ENCODE measurements around the gene PRDM15.

PRDM15 gene

GRCh38 chr21:41845310-41846032 lies 33.7 kb downstream of the PRDM15 start:
- DNase-seq (ENCODE audit: low read depth in 2 of 3, low spot score in 1 of 3) = no peak

DNA sequence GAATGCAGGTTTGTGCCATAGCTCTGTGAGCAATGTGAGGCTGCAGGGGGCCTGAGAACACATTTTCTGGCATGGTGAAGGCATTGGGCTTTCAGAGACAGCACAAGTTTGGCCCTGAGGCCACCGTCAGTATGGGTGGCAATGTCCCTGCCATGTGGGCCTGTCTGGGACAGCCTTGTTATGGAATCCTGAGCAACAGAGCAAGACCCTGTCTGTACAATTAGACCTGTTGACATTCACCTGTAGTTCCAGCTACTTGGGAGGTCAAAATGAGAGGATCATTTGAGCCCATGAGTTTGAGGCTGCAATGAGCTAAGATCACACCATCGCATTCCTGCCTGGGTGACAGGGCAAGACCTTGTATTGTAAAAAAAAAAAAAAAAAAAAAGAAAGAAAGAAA lies 35.6 kb downstream of the PRDM15 start:
- no peak for DNase-seq (ENCODE audit: low read depth in 2 of 3, low spot score in 1 of 3)

GRCh38 chr21:41840880-41841279 lies 38.3 kb downstream of the PRDM15 start:
- no peak for DNase-seq (ENCODE audit: low read depth in 2 of 3, low spot score in 1 of 3)

DNA sequence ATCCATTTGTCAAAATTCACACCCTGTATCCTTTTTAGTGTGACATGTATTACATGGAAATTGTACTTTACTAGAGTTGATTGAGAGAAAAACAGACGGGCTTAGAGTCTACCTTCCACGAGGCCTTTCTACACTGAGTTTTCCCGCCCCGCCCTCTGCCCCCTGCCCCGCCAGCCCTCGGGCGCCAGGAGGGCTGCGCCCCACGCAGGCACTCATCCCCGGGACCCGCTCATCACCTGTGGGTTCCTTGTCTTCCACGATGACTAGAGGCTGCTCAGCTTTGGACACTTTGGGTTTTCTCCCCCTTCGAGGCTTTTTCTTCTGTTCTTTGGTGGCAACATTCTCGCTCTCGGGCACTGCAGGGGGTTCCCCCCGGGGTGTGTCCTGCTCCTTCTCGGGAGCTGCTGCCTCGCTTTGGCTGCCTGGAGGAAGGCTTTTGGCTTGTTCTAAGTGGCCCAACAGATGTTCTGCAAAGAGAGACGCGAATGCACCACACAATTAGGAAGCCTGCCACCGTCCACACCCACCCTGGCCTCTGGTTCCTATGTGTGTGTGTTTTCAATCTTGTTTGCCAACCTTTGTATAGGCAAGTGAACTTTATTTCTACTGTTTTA lies 39.6 kb downstream of the PRDM15 start:
- DNase-seq (ENCODE audit: low read depth in 2 of 3, low spot score in 1 of 3) = no peak

GRCh38 chr21:41837756-41838297 lies 41.3 kb downstream of the PRDM15 start:
- DNase-seq (ENCODE audit: low read depth in 2 of 3, low spot score in 1 of 3) = no peak

- DNase-seq (ENCODE audit: low read depth in 2 of 3, low spot score in 1 of 3) = no peak
These were observed 42.8 kb downstream of the PRDM15 start for GRCh38 chr21:41836166-41837015.

DNA sequence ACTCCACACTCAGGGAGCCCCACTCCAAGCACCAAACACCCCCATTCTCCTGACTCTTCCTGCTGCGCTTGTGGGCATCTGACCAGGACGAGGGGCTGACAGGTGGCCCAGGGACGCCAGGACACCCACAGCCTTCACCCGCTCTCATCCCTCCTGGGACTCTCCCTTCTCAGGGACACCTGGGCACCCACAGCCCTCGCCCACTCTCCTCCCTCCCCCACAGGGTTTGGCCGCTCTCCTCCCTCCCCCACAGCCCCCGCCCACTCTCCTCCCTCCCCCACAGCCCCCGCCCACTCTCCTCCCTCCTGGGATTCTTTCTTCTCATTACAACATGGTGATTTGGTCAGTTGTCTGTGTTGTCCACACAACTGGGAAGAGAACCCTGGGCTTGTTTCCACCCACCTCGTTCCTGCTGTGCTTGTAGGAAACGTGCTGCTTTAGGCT lies 43.4 kb downstream of the PRDM15 start:
- DNase-seq (ENCODE audit: low read depth in 2 of 3, low spot score in 1 of 3) = no peak

DNA sequence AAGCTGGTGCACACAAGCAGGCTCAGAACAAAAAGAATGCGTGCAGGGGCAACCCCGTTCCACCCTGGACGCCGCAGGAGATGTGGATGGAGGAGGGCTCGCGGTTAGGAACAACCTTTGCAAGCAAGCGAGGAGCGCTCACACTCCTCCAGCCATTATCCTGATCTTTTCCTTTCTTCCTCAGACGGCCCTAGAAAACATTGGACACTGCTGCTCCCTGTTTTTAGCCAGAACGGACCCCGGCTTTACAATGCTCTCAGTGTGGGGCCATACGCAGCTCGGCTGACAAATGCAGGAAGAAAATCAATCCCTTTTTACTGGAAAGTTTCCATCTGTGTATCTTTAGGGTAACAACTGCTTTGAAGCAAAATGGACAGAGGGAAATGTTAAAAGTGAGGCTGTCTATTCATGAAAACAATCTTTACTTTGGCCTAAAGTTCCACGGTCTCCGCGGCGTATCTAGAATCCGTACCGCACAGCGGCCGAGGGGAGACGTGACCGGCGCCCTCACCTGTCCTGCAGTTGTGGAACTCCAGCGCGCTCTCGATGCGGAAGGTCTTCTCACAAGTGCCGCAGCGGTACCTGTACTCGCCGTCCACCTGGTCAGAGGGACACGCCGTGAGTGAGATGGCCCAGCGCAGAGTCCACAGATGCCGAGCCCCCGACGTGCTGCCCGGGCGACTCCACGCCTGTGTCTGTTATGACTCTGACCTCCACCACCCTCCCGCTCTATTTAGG lies 44.0 kb downstream of the PRDM15 start:
- DNase-seq (ENCODE audit: low read depth in 2 of 3, low spot score in 1 of 3) = no peak

- DNase-seq (ENCODE audit: low read depth in 2 of 3, low spot score in 1 of 3) = no peak
These were observed 44.8 kb downstream of the PRDM15 start for GRCh38 chr21:41834252-41834925.

DNA sequence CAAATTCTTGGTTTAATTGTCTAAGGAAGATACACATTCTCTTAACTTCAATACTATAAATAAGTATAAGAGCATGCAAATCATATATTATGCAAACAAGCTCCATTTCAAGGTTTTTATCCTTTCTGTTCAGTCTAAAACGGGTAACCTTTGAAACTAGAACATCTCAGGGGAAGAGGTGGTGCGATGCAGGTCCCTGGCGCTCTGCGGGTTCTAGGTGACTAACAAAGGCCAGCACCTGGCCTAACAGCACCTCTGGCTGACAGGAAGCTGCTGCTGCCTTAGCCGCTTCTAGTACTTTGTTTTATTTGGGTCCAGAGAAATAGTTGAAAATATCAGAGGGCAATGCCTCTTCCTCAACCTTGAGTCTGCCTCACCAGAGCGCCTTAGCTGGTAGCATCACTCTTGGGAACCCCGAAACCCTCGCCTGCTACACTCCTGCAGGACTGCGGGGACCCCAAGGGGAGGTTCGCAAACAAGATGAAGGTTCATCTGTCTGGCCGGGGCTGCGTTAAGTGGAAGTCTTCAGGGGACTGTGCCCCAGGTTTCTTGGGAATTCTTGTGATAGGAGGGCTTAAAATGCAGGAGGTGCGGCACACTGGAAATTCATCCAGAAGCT lies 45.5 kb downstream of the PRDM15 start:
- DNase-seq (ENCODE audit: low read depth in 2 of 3, low spot score in 1 of 3) = no peak

DNA sequence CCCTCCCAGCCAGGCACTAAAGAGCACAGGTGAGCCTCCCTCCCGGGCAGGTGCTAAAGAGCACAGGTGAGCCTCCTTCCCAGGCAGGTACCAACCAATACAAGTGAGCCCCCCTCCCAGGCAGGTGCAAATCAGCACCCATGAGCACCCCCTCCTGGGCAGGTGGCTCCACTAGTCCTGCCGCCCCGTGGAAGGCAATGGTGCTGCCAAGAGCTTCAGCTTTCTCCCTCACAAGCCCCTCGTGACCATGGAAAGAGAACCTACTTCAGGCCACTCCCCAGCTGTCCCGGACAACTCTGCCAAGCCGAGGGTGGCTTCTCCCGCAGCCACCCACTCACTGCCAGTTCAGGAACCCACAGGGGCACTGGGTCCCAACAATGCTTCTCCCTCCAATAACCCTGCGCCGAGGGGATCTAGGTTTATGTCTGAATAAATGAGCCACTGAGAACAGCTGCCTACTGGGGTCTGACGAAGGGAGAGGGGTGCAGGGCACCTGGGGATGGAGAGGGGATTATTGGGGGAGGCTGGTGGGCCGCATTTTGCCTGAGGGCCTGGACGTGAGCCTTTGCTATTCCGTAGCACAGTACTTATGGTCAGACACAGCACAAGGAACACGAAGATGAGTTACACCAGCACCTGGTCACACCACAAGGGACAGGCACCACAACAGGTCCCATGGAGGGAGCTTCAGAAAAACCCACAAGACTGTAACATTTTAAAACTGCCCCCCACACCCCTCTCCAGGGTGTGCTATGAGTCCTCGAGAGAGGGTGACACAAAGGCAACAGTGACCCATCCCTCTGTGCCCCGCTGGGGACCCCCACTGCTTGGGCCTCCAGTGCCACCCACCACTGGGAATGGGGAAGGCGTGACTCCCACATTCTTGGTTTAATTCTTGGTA lies 46.3 kb downstream of the PRDM15 start:
- no peak for DNase-seq (ENCODE audit: low read depth in 2 of 3, low spot score in 1 of 3)

DNA sequence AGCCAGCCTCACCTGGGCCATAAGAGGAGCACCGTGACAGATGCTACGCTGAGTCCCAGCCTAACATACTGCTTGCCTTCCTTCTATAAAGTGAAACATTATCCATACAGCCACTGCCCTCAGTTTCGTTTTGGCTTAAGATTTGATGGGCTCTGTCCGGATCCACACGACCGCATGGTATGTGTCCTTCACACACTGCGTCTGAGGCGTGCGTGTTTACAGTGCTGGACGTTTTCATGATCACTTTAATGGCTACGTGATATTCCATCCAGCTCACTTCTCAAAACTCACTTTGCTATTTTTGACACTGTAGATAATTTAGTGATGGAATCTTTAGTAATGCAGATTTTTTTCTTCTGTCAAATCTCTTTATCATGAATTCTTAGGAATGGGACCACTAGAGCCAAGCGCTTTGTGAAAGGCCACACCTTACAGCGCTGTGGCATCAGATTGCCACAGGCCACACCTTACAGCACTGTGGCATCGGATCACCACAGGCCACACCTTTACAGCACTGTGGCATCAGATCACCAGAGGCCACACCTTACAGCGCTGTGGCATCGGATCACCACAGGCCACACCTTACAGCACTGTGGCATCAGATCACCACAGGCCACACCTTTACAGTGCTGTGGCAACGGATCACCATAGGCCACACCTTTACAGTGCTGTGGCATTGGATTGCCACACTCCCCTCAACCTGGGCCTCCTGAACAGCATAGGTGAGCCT lies 47.1 kb downstream of the PRDM15 start:
- no peak for DNase-seq (ENCODE audit: low read depth in 2 of 3, low spot score in 1 of 3)

DNA sequence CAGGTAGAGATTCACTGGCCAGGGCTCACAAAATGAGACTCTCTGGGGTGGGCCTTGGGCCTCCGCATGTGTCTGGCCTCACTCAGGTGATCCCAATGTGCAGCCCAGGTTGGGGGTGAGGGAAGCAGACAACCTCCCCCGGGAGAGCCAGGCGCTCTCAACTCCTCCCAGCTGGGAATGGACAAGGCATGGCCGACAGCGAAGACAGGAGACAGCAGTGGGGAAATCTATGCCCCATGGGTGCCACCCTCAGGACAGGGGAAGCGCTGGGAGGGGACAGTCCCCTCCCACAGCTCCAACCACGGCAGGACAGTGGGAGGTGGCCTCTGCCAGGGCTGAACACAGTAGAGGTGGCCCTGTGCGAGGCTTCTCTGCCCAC lies 47.7 kb downstream of the PRDM15 start:
- DNase-seq (ENCODE audit: low read depth in 2 of 3, low spot score in 1 of 3) = no peak

DNA sequence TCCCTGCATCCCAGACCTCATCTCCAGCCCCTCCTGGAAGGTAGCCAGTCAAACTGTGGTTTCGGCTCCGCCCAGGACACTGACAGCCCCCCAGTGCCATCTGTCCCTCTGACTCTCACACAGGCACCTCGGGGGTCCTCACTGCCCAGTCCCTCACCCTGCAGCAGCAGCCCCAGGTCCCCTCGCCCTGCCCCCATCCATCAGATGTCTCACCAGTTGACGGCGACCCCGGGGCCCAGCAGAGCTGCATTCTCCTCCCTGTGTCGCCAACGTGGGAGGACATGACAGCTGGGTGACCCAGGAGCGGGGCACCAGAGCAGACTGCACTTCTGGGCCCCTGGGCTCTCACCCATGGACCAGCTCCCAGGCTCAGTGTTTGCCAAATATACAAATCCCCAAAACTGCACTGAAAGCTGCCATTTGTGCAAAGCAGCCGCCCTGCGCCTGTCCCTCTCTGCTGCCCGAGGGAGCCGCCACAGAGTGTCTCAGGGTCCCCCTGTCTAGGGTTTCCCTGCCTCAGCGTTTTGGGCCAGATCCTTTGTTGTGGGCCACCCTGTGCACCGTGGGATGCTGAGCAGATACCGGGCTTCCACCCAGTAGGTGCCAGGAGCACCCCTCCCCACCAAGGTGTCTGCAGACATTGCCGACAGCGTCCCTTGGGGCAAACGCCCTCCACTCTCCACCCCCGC lies 48.2 kb downstream of the PRDM15 start:
- no peak for DNase-seq (ENCODE audit: low read depth in 2 of 3, low spot score in 1 of 3)

DNA sequence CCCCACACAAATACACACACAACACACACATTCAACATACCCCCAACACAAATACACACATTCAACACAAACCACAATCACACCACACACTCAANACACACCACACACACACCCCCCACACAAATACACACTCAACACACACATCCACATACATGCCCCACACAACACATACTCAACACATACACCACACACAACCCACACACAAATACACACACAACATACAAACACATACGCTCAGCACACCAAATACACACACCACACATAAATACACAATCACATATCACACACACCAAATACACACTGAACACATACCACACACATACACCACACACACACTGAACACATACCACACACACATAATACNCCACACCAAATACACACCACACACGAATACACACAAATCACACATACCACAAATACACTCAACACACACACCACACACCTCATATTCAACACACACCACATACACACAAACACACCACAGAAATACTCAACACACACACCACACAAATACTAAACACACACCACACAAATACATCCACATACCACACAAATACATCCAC lies 48.9 kb downstream of the PRDM15 start:
- DNase-seq (ENCODE audit: low read depth in 2 of 3, low spot score in 1 of 3) = no peak

DNA sequence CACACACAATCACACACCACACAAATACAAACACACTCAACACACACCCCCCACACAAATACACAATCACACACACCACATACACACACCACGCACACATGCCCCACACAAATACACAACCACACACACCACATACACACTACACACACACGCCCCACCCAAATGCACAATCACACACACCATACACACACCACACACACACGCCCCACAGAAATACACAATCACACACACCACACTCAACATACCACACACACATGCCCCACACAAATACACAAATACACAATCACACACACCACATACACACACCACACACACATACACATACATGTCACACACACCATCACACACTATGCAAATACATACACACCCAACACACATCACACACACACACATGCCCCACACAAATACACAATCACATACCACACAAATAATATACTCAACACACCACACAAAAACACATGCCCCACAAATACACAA lies 50.2 kb downstream of the PRDM15 start:
- DNase-seq (ENCODE audit: low read depth in 2 of 3, low spot score in 1 of 3) = no peak

All from stimulated activated CD4-positive, alpha-beta T cell treated with anti-CD3 and anti-CD28 coated beads, Interleukin-12 subunit alpha, Interleukin-12 subunit beta, amount 100 ng/mL, for 48 hours (primary cell).